Small intestine (tissue), 7 donors: ENCODE results near the gene NBPF11. TPM values are rescaled to one million over a fixed set of nuclear protein-coding genes. Genes with fewer than 3 reads are reported as not detected.
A peak's percentile ranks its signal among the peaks of the same experiment; 100 is the strongest.
"Not testable (repeated sequence)": the region's sequence is repeated elsewhere in the genome, so short reads cannot be mapped to it uniquely, and the experiment has no call there.

Experiments used
- DNase-seq, 2 donors: peaks; one replicate each; pipeline versions ENCODE4 v3.0.0 to v3.0.0-alpha.2; 2013
- FAIRE-seq: peaks from 2 replicates; lab custom pipeline; 2012; peaks lifted over from hg19 to GRCh38; lab: Jason Lieb, UNC
- H3K27ac ChIP-seq, 3 donors: one replicate each; pipeline ENCODE4 v1.5.1; 2013; ENCODE audit warnings: low read length in 2 of 3, mild to moderate bottlenecking in 2 of 3, control low read depth in 1 of 3, inconsistent platforms in 1 of 3, low read depth in 1 of 3, moderate library complexity in 1 of 3
- H3K27me3 ChIP-seq, 3 donors: one replicate each; pipeline ENCODE4 v1.6.1; 2013; ENCODE audit warnings: low read length in 3 of 3, inconsistent platforms in 1 of 3; ENCODE audit not compliant: control insufficient read depth in 3 of 3, insufficient read depth in 3 of 3
- H3K36me3 ChIP-seq, 3 donors: one replicate each; pipeline ENCODE4 v1.6.1; 2013; ENCODE audit warnings: low read length in 3 of 3, inconsistent platforms in 1 of 3, low read depth in 1 of 3, mild to moderate bottlenecking in 1 of 3, moderate library complexity in 1 of 3; ENCODE audit not compliant: control insufficient read depth in 3 of 3, insufficient read depth in 2 of 3
- H3K4me1 ChIP-seq, 3 donors: one replicate each; pipeline ENCODE4 v1.6.1; 2013; ENCODE audit warnings: low read length in 2 of 3, inconsistent platforms in 1 of 3, low read depth in 1 of 3, mild to moderate bottlenecking in 1 of 3, moderate library complexity in 1 of 3; ENCODE audit not compliant: control insufficient read depth in 3 of 3, insufficient read depth in 2 of 3
- H3K4me3 ChIP-seq, 3 donors: one replicate each; pipeline ENCODE4 v1.5.1; 2013; ENCODE audit warnings: low read length in 3 of 3, control low read depth in 1 of 3, inconsistent platforms in 1 of 3, low read depth in 1 of 3, mild to moderate bottlenecking in 1 of 3, moderate library complexity in 1 of 3
- H3K9me3 ChIP-seq, 2 donors: one replicate each; pipeline ENCODE4 v1.6.1; 2013; ENCODE audit warnings: low read depth in 1 of 2, low read length in 1 of 2; ENCODE audit not compliant: control insufficient read depth in 2 of 2, insufficient read depth in 1 of 2
- WGBS, 3 donors: extraction: QIAGEN DNeasy Blood & Tissue Kit; methylation state at CpG; one replicate each; pipeline ENCODE4 v1.1.7; 2013; 5-methylcytosine and 5-hydroxymethylcytosine counted together
- polyA plus RNA-seq, 4 donors: library from polyadenylated mRNA; stranded (reverse) in 3 of 4; unstranded in 1 of 4; fragments of 200-250 nt in 3 of 4; fragments of 120-200 nt in 1 of 4; gene quantifications; one replicate each; pipeline versions ENCODE4 v1.2.1 to v1.2.3, GENCODE V29; 2013
- donor health status: healthy with polysubstance abuse.
- donor health status: control.
- donor health status: control.
- donor health status: Bipolar disorder and iron deficiency.
- donor health status: healthy.

Gene NBPF11
- polyA plus RNA-seq, 4 donors = 4.3 to 19.0 (median 5.2) TPM

GRCh38 chr1:148078632-148079519 is 73.2 kb downstream of the NBPF11 start:
- not testable (repeated sequence) for H3K4me1 ChIP-seq, H3K27ac ChIP-seq, H3K27me3 ChIP-seq, H3K9me3 ChIP-seq, H3K36me3 ChIP-seq, DNase-seq, FAIRE-seq, H3K4me3 ChIP-seq
- WGBS, 3 donors = no CpG with 5 or more reads among the region's 54 CpGs

GRCh38 chr1:148078090-148078489 is 74.0 kb downstream of the NBPF11 start:
- DNase-seq, H3K9me3 ChIP-seq, FAIRE-seq, H3K27ac ChIP-seq, H3K4me3 ChIP-seq, H3K36me3 ChIP-seq, H3K27me3 ChIP-seq, H3K4me1 ChIP-seq: not testable (repeated sequence)
- no CpG with 5 or more reads among the region's 13 CpGs for whole genome bisulfite sequencing, 3 donors

- no CpG with 5 or more reads among the region's 3 CpGs for WGBS, 3 donors
- FAIRE-seq, H3K27me3 ChIP-seq, DNase-seq, H3K4me1 ChIP-seq, H3K9me3 ChIP-seq, H3K36me3 ChIP-seq, H3K27ac ChIP-seq, H3K4me3 ChIP-seq: not testable (repeated sequence)
Observed at GRCh38 chr1:148077458-148077857, 74.6 kb downstream of the NBPF11 start.

GRCh38 chr1:148073392-148073791 is 78.7 kb downstream of the NBPF11 start:
- not testable (repeated sequence) for H3K27me3 ChIP-seq, FAIRE-seq, DNase-seq, H3K9me3 ChIP-seq, H3K27ac ChIP-seq, H3K4me3 ChIP-seq, H3K4me1 ChIP-seq, H3K36me3 ChIP-seq
- no CpG with 5 or more reads among the region's 5 CpGs for WGBS, 3 donors

- H3K27ac ChIP-seq, H3K4me3 ChIP-seq, FAIRE-seq, H3K4me1 ChIP-seq, DNase-seq, H3K9me3 ChIP-seq, H3K27me3 ChIP-seq, H3K36me3 ChIP-seq: not testable (repeated sequence)
- no CpG with 5 or more reads among the region's 1 CpG for WGBS, 3 donors
Observed at GRCh38 chr1:148068606-148069005, 83.5 kb downstream of the NBPF11 start.

- not testable (repeated sequence) for H3K27ac ChIP-seq, DNase-seq, H3K36me3 ChIP-seq, H3K4me1 ChIP-seq, H3K27me3 ChIP-seq, H3K4me3 ChIP-seq, FAIRE-seq, H3K9me3 ChIP-seq
- WGBS, 3 donors = 22 to 78% (median 64%) methylated on average over 1 of the region's 5 CpGs
Observed at GRCh38 chr1:148068201-148068600, 83.9 kb downstream of the NBPF11 start.

GRCh38 chr1:148060294-148060701 is 91.8 kb downstream of the NBPF11 start:
- WGBS, 3 donors = 2 to 5% (median 3%) methylated on average over 22 to 34 of the region's 37 CpGs
- peak overlapping the region in 1 of 3 donors; percentile 39 for H3K4me3 ChIP-seq
- not testable (repeated sequence) for H3K4me1 ChIP-seq, FAIRE-seq, H3K36me3 ChIP-seq, H3K27ac ChIP-seq, H3K9me3 ChIP-seq, H3K27me3 ChIP-seq
- DNase-seq = peak in 1 of 2 donors; percentile 2

- H3K27ac ChIP-seq, DNase-seq, FAIRE-seq, H3K27me3 ChIP-seq, H3K4me1 ChIP-seq, H3K4me3 ChIP-seq, H3K36me3 ChIP-seq, H3K9me3 ChIP-seq: not testable (repeated sequence)
- 56 to 80% (median 69%) methylated on average over 3 to 4 of the region's 5 CpGs for WGBS, 3 donors
Observed at GRCh38 chr1:148057384-148057783, 94.7 kb downstream of the NBPF11 start.
